Fibroblast of skin of right quadriceps (primary cell): ENCODE measurements around the gene CCNB1.
"Not testable (repeated sequence)": the region's sequence is repeated elsewhere in the genome, so short reads cannot be mapped to it uniquely, and the experiment has no call there.

Experiments
- DNase-seq: peaks from one replicate; pipeline ENCODE4 v3.0.0-alpha.2; 2013

Gene CCNB1

DNA sequence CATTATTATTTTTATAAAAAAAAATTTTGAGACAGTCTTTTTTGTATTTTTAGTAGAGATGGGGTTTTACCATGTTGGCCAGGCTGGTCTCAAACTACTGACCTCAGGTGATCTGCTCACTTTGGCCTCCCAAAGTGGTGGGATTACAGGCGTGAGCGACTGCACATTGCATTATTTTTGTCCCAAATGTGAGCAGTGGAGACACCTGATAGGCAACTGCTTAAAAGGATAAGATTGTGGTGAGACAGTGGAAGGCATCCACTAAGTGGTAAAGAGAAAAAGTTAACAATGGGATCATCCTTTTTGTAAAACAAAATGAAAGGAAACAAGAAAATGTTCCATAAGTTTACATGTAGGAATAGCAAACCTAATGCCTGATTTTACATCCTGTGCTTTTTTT lies 20.4 kb downstream of the CCNB1 start:
- DNase-seq = no peak

DNA sequence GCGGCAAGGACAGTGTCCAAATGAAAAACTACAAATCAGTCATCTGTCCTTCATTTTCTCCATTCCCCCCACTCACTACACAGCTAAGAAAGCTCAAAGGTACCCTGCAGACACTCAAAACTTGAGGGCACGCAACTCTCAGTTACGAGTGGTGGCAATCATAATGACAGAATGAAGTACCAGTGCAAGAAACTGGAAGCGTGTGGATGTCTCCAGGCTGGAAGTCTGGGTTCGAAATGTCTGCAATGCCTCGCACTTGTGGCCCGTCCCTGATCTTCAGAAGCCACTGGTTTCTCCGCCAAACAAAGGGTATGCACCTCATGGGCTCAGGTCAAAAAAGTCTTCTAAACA lies 21.8 kb downstream of the CCNB1 start:
- no peak for DNase-seq

DNA sequence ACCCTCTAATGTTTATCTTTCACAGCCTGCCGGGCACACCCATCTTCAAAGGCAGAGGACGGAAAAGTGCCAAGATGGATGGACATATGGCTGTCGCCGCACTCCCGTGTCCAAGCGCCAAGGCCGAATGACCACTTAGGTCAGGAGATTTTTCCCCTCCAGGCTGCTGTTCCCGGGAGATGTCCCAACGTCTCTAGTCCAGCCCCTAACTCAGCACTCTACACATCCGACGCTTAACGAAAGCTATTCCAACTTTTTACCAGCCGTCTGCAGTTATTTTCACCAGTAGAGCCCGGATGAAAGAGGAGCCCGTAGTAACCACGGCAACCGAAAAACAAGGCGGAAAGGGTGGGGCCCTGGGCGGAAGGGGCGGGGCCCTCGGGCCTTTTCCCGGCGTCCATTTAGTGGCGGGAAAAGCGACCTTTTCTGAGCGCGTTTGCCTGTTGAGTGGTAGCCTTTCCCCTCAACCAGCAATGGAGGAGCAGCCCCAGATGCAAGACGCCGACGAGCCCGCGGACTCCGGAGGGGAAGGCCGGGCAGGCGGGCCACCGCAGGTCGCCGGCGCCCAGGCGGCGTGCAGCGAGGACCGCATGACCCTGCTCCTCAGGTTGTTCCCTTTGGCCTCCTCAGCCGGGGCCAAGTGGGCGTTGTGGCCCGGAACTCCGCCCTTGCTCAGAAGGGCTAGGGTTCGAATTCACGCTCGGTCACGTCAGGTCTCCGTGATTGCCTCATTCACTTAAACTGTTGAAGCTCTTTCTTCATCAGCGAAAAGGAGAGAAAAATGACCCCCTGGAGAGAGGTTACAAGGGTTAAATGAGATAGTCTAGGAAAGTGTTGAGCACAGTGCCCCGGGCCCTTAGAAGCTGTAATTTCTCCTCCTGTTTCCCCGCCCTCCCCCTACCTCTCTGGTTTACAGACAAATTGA lies 22.5 kb downstream of the CCNB1 start, which contains the start of gene CENPH:
TSS of gene CENPH (plus strand) at position 422 of the 925 bp plus-strand sequence. CDS start at position 474, 52 bp downstream.
- peak; percentile 91 for DNase-seq

DNA sequence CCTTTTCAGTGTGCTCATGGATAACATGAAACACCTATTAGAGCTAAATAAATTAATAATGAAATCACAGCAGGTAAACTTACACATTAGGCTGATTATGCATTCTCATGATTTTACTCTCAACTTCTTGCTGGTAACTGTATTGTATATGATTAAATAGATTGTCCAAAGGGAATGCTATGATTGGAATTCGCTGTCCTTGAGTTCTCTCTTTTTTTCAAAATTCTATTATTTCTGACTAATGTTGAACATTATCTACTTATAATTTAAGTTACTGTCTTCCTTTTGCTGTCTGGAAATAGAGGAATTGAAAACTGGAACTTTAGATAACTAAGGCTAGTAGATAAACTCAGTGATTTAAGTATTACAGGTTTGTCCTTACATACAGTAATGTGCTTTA lies 35.5 kb downstream of the CCNB1 start:
- no peak for DNase-seq

DNA sequence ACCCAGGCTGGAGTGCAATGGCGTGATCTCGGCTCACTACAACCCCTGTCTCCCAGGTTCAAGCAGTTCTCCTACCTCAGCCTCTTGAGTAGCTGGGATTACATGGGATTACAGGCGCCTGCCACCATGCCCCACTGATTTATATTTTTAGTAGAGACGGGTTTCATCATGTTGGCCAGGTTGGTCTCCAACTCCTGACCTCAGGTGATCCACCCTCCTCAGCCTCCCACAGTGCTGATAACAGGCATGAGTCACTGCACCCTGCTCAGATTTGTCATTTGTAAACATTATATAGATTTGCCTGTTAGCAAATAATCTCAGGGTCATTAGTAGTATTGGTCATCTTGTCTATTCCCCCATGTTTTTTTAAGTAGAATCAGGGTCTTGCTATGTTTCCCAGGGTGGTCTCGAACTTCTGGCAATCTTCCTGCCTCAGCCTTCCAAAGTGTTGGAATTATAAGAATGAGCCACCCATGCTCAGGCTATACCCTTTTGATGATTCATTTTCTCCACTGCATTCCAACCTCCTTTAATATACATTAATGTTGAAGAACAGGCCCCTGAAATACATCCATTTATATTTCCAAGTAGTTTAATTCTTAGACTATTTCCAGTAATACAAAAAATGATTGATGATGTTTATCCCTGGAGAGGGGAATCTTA lies 39.7 kb downstream of the CCNB1 start:
- peak; percentile 75 for DNase-seq

DNA sequence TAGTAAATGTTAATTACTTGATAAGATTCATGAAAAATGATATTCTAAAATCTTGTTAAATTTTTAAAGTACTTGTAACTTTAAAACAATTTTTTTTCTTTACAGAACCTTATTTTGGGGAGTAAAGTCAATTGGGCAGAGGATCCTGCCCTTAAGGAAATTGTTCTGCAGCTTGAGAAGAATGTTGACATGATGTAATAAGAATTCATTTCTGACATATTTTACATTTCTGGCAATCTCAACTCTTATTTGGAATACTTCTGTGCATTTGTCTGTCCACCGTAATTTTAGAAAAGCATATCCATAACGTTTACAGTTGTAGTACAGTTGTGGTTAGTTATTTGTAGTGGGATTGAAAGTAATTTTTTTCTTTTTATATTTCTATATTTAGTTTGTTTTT lies 42.7 kb downstream of the CCNB1 start:
- peak; percentile 44 for DNase-seq

DNA sequence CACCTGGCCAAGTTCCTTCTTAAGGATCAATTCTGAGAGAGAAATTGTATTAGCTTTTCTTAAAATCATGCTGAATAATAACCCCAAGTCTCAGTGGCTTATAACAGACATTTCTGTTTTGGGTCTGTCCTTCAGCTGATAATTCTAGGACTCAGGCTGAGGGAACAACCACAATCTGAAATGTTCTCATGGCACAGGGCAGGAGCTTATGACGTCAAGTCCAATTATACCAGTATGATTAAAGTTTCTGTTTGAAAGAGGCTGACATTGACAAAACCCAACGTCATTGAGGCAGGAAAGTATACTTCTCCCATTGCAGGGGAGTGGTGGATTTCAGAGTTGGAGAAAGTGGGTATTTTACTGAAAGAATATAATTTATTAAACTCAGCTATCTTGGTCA lies 44.2 kb downstream of the CCNB1 start:
- no peak for DNase-seq

DNA sequence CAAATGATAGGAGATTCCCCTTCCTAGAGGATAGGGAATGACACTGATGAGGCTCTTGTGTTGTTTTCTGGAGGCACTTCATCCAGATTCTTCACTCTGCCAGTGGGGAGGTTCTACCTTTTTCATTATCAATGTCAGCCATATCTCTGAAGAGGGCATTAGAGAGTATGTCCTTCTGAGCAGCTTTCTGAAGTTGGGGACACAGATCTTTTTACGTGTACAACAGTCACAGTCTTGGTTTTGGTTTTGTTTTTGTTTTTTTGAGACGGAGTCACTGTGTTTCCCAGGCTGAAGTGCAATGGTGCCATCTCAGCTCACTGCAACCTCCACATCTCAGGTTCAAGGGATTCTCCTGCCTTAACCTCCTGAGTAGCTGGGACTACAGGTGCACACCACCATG lies 45.1 kb downstream of the CCNB1 start:
- no peak for DNase-seq

DNA sequence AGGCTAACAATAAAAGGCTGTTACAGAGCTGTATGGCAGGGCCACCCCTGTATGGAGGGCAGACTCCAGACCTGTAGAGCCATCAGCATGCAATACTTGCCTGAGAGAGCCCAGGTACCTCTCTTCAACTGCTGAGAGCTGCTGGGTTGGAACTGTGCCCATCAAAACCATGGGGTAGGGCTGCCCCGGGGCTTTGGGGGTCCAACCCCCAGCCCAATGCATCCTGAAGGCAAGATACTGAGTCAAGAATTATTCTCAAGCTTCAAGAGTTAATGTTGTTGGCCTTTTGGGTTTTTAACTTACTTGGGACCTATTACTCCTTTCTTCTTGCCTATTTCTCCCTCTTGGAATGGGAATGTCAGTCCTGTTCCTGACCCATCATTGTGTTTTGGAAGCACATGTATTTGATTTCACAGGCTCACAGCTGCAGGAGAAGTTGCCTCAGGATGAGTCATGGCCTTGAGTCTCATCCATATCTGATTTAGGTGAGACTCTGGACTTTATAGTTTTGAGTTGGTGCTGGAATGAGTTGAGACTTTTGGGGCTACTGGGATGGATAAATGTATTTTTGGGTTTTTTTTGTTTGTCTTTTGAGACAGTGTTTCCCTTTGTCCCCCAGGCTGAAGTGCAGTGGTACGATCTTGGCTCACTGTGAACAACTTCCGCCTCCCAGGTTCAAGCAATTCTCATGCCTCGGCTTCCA lies 46.7 kb downstream of the CCNB1 start:
- DNase-seq = peak; percentile 69

DNA sequence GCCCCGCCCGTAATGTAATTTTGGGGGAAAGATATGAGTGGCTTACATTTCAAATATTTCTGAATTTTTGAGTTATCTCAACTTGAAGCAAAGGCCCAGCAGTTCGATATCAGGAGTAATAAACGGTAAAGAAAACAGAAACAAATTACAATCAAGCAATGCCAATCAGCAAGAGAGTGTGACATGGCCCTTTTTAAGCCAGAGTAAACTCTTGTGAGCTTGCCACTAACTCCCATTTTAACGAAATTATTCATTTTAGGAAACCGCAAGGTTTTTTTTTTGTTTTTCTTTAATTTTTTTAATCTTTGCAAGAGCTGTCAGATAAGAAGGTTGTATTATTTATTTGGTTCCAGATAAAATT lies 50.2 kb downstream of the CCNB1 start:
- no peak for DNase-seq

DNA sequence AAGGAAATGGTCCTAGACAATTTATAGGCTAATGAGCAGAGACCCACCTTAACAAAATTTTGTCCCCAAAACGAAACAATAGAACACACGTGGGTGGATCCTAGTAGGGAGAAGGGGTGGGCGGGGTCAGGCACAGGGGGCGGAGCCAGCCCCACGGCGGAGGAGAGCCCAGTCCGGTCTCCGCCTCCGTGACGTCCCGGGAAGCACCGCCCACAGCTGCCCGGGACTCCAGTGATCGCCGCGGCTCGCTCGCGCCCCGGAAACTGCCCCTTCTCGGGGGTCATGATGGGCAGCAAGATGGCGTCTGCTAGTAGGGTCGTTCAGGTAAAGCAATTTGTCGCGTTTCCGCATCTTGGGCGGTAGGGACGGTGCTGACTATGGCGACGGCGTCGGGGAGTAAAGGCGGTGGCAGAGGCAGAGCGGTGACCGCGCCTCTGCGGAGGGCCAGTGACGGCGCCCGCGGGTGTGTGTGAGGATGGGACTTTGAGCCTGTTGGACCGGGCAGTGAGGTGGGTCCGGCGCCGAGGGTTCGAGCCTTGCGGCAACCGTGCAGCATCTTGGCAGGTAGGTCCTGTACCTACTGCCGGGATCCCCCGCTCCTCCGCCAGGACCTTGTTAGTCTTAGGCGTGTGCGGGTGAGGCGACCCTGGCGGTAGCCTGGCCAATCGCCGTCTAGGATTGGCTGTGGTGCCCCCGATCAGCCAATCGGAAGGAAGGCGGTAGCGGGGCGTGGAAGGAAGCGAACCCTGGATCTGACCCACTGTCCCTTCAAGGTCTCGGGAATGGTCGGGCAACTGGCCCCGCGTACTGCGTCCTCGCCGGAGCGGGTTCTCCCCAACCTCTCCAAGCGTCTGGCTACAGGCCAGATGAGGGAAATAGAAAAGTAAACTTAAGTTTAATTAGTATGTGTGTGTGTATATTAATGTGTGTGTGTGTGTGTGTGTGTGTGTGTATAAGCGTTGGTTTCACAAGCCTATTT lies 50.9 kb downstream of the CCNB1 start:
- DNase-seq = peak; percentile 87

DNA sequence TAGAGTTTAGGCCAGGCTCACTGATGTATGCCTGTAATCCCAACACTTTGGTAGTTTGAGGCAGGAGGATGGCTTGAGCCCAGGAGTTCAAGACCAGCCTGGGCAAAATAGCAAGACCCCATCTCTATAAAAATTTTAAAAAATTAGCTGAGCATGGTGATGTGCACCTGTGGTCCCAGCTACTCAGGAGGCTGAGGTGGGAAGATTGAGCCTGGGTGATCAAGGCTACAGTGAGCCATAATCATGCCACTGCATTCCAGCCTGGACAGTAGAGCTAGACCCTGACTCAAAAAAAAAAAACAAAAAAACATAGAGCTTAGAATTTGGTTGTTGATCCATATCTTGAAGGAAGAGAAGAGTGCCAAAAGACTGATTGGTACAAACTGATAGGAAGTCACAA lies 53.0 kb downstream of the CCNB1 start:
- no peak for DNase-seq

DNA sequence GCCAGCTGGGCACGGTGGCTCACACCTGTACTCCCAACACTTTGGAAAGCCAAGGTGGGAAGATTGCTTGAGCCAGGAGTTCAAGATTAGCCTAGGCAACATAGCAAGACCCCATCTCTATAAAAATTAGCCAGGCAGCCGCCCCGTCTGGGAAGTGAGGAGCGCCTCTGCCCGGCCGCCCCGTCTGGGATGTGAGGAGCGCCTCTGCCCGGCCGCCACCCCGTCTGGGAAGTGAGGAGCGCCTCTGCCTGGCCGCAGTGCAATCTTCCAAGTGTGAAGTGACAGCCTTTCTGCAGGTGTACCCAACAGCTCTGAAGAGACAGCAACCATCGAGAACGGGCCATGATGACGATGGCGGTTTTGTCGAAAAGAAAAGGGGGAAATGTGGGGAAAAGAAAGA lies 53.4 kb downstream of the CCNB1 start:
- not testable (repeated sequence) for DNase-seq

DNA sequence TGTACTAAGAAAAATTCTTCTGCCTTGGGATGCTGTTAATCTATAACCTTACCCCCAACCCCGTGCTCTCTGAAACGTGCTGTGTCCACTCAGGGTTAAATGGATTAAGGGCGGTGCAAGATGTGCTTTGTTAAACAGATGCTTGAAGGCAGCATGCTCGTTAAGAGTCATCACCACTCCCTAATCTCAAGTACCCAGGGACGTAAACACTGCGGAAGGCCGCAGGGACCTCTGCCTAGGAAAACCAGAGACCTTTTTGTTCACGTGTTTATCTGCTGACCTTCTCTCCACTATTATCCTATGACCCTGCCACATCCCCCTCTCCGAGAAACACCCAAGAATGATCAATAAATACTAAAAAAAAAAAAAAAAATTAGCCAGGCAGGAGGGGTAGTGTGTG lies 53.9 kb downstream of the CCNB1 start:
- not testable (repeated sequence) for DNase-seq

DNA sequence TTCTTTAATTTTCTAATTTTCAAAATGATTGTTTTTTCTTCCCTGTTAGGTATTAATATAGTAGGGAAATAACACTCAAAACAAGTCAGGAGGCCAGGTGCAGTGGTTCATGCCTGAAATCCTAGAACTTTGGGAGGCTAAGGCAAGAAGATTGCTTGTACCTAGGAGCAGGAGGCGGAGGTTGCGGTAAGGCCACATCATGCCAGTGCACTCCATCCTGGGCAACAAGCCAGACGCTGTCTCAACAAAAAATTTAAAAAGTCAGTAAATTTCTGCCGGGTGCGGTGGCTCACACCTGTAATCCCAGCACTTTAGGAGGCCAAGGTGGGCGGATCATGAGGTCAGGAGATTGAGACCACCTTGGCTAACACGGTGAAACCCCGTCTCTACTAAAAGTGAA lies 57.6 kb downstream of the CCNB1 start:
- no peak for DNase-seq

DNA sequence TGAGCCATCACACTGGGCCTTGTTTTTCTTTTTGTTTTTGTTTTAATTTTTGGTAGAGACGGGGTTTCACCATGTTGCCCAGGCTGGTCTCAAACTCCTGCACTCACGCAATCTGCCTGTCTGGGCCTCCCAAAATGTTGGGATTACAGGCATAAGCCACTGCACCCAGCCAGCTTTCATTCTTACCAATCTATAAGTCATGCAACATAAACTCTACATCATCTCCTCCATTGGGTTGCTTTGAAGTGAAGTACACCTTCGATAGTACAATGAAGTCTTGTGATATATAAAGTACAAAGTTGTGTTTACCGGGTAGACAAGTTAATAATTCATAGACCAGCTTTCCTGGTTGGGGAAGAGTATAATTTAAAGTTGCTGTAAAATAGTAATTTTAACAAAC lies 58.9 kb downstream of the CCNB1 start:
- DNase-seq = no peak
